ENCODE results near the gene EML4. TPM values are rescaled to one million over a fixed set of nuclear protein-coding genes. Genes with fewer than 3 reads are reported as not detected.

The EML4 gene
- total RNA-seq, 1 experiment from 2014 or later = 93.7 TPM

GRCh38 chr2:42368817-42369531 is 199.8 kb downstream of the EML4 start:
- H3K4me1 ChIP-seq (ENCODE audit: insufficient read depth, low read length, poor library complexity, severe bottlenecking) = peaks cover 23% of the 10 kb centered on the region
- ChIA-PET CTCF (interaction anchor here (0.6 kb wide), 1 partner anchor 9 kb away, joined by 6 read pairs; no protein-coding TSS in a partner anchor), POLR2A (ENCODE audit: low non-redundant PET) (no interaction called here)
- no peak overlapping the region for H3K4me3 ChIP-seq (ENCODE audit: low read depth, low read length, poor library complexity, severe bottlenecking)
- BruUV-seq (replicated peaks) = no TSS peak
- no peak for TF ChIP-seq EZH2 (IDR thresholded peaks at IDR 0.05; ENCODE audit: borderline replicate concordance, low read depth, low read length, poor library complexity, severe bottlenecking)
- TF ChIP-seq, protein P1, sequence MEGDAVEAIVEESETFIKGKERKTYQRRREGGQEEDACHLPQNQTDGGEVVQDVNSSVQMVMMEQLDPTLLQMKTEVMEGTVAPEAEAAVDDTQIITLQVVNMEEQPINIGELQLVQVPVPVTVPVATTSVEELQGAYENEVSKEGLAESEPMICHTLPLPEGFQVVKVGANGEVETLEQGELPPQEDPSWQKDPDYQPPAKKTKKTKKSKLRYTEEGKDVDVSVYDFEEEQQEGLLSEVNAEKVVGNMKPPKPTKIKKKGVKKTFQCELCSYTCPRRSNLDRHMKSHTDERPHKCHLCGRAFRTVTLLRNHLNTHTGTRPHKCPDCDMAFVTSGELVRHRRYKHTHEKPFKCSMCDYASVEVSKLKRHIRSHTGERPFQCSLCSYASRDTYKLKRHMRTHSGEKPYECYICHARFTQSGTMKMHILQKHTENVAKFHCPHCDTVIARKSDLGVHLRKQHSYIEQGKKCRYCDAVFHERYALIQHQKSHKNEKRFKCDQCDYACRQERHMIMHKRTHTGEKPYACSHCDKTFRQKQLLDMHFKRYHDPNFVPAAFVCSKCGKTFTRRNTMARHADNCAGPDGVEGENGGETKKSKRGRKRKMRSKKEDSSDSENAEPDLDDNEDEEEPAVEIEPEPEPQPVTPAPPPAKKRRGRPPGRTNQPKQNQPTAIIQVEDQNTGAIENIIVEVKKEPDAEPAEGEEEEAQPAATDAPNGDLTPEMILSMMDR (conservative IDR thresholded peaks at IDR 0.05; ENCODE audit: low read depth, low read length) = no peak
- no peaks in the 10 kb centered on the region for H3K9me3 ChIP-seq (ENCODE audit: low read depth, low read length, poor library complexity, severe bottlenecking)
- intact Hi-C loops (cut with micrococcal nuclease; ENCODE audit: unreplicated experiment) = no loop called here
- H3K27ac ChIP-seq (ENCODE audit: low read depth, low read length, poor library complexity, severe bottlenecking) = no peak overlapping the region
- H3K36me3 ChIP-seq (ENCODE audit: insufficient read depth, low read length, poor library complexity, severe bottlenecking) = no peaks in the 10 kb centered on the region
- no peak for DNase-seq (ENCODE audit: low spot score)
- no peaks in the 10 kb centered on the region for H3K27me3 ChIP-seq (replicated peaks; ENCODE audit: insufficient read depth, low read depth, low read length, poor library complexity)

- CTCF ChIA-PET = interaction anchor here (0.6 kb wide), 1 partner anchor 9 kb away, joined by 6 read pairs; no protein-coding TSS in a partner anchor
- intact Hi-C loops (cut with micrococcal nuclease; ENCODE audit: unreplicated experiment) = no loop called here
- no peak overlapping the region for H3K27ac ChIP-seq (ENCODE audit: low read depth, low read length, poor library complexity, severe bottlenecking)
- POLR2A ChIA-PET (ENCODE audit: low non-redundant PET) = no interaction called here
- H3K9me3 ChIP-seq (ENCODE audit: low read depth, low read length, poor library complexity, severe bottlenecking) = no peaks in the 10 kb centered on the region
- H3K4me1 ChIP-seq (ENCODE audit: insufficient read depth, low read length, poor library complexity, severe bottlenecking) = peaks cover 23% of the 10 kb centered on the region
- H3K27me3 ChIP-seq (replicated peaks; ENCODE audit: insufficient read depth, low read depth, low read length, poor library complexity) = no peaks in the 10 kb centered on the region
- TF ChIP-seq EZH2 (IDR thresholded peaks at IDR 0.05; ENCODE audit: borderline replicate concordance, low read depth, low read length, poor library complexity, severe bottlenecking) = no peak
- TF ChIP-seq, protein P1 (conservative IDR thresholded peaks at IDR 0.05; ENCODE audit: low read depth, low read length) = no peak
- H3K36me3 ChIP-seq (ENCODE audit: insufficient read depth, low read length, poor library complexity, severe bottlenecking) = no peaks in the 10 kb centered on the region
- BruUV-seq (replicated peaks) = no TSS peak
- DNase-seq (ENCODE audit: low spot score) = peak; percentile 89
- H3K4me3 ChIP-seq (ENCODE audit: low read depth, low read length, poor library complexity, severe bottlenecking) = no peak overlapping the region
These were observed 200.5 kb downstream of the EML4 start for GRCh38 chr2:42369532-42370229.

GRCh38 chr2:42371611-42372473 is 202.7 kb downstream of the EML4 start:
- TF ChIP-seq EZH2 (IDR thresholded peaks at IDR 0.05; ENCODE audit: borderline replicate concordance, low read depth, low read length, poor library complexity, severe bottlenecking) = no peak
- TF ChIP-seq, protein P1 (conservative IDR thresholded peaks at IDR 0.05; ENCODE audit: low read depth, low read length) = no peak
- Histone ChIP-seq H3K4me3 (ENCODE audit: low read depth, low read length, poor library complexity, severe bottlenecking) (no peak overlapping the region), H3K36me3 (ENCODE audit: insufficient read depth, low read length, poor library complexity, severe bottlenecking) (no peaks in the 10 kb centered on the region), H3K27me3 (replicated peaks; ENCODE audit: insufficient read depth, low read depth, low read length, poor library complexity) (no peaks in the 10 kb centered on the region), H3K9me3 (ENCODE audit: low read depth, low read length, poor library complexity, severe bottlenecking) (no peaks in the 10 kb centered on the region), H3K4me1 (ENCODE audit: insufficient read depth, low read length, poor library complexity, severe bottlenecking) (peaks cover 23% of the 10 kb centered on the region), H3K27ac (ENCODE audit: low read depth, low read length, poor library complexity, severe bottlenecking) (no peak overlapping the region)
- DNase-seq (ENCODE audit: low spot score) = no peak
- ChIA-PET CTCF (no interaction called here), POLR2A (ENCODE audit: low non-redundant PET) (no interaction called here)
- intact Hi-C loops (cut with micrococcal nuclease; ENCODE audit: unreplicated experiment) = no loop called here
- BruUV-seq (replicated peaks) = no TSS peak

Measured in A673 (cell line).